H1 (cell line): ENCODE measurements around the gene DDI1. TPM values are rescaled to one million over a fixed set of nuclear protein-coding genes. Genes with fewer than 3 reads are reported as not detected.

Experiments used
- HDAC6 ChIP-seq: IDR thresholded peaks from one replicate; pipeline ENCODE4 v1.7.1; 2012; ENCODE audit warnings: low read depth, mild to moderate bottlenecking, inconsistent platforms, low read length, moderate library complexity
- KDM4A ChIP-seq: IDR thresholded peaks from one replicate; pipeline ENCODE4 v1.7.1; 2012; ENCODE audit warnings: low read depth, mild to moderate bottlenecking, moderate library complexity, low read length, inconsistent platforms; ENCODE audit not compliant: severe bottlenecking
- RXRA ChIP-seq: IDR thresholded peaks from 2 replicates; pipeline ENCODE4 v1.6.1; 2011; ENCODE audit warnings: low read depth, mild to moderate bottlenecking, low read length, moderate library complexity; ENCODE audit not compliant: insufficient read depth
- SAP30 ChIP-seq: fragments of 300-600 bp; sonication (generic); IDR thresholded peaks from 2 replicates; pipeline ENCODE4 v1.7.1; 2012; ENCODE audit warnings: low read length, moderate library complexity, mild to moderate bottlenecking, inconsistent platforms; ENCODE audit not compliant: insufficient read depth, insufficient replicate concordance
- SIX5 ChIP-seq: IDR thresholded peaks from 2 replicates; pipeline ENCODE4 v1.6.1; 2011; ENCODE audit warnings: mild to moderate bottlenecking, low read depth, low read length
- TAF7 ChIP-seq: optimal IDR thresholded peaks from 2 replicates; pipeline ENCODE3; 2011; ENCODE audit warnings: low read depth, mild to moderate bottlenecking, inconsistent platforms, low read length, moderate library complexity, borderline replicate concordance
- polyA plus RNA-seq, 7 experiments: library from polyadenylated mRNA; depleted of rRNA in 3 of 7; stranded (reverse) in 5 of 7; unstranded in 2 of 7; fragments of >200 nt in 5 of 7; fragments of 200-250 nt in 2 of 7; gene quantifications; 1 replicate in 5 of 7; 2 replicates in 1 of 7; 4 replicates in 1 of 7; pipeline versions ENCODE4 v1.2.1 to v1.2.3, GENCODE V29; 2011 to 2013; ENCODE audit warnings: missing spikeins in 2 of 7, mixed read lengths in 2 of 7
- total RNA-seq: library from RNA; stranded (reverse); fragmentation: NEBNext Ultra II Directional; extraction: Animal tissue kit (Norgen Biotek cat#: 25700); gene quantifications from 2 replicates; pipeline ENCODE4 v1.2.1, GENCODE V29; 2021
- TF ChIP-seq, protein P1 (sequence below): IDR thresholded peaks from 2 replicates; pipeline ENCODE4 v1.6.1; 2012; ENCODE audit warnings: inconsistent platforms

The DDI1 gene
- total and polyA plus RNA-seq, 2 of the 8 experiments (the other 6 are each of a cell fraction or from before 2014, with no cell fraction given): not detected

DNA sequence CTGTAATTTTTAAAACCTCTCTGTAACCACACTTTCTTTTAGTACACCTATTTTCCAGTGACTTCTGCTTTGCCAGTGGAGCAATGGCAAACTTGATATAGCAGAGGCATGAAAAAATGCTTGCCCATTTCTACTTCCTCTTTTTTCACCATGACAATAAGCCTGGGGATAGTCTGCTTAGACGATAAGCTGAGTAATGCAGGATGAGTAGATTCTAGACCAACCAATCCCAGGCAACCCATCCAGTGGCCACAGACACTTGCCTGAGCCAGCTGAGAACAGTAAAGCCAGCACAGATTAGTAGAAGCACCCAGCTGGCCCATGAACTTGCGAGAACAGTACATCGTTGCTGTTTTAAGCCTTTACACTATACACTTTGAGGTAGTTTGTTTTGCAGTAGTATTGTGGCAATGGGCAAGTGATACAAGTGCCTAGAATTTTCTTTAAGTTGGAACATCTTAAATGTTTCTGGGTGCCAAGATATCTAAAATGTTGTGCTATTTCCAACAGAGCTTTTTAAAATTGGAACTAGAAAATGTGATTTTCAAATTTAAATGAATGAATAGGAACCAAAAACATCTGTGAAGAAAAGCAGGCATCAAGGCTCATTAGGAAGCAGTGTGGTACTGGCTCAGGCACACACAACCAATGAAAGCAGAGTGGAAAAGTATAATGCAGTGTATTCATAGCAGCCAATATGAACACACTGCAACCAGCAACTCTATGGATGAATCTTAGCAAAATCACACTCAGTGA lies 37.7 kb downstream of the DDI1 start (continued):
- no peak for TF ChIP-seq HDAC6
- no peak for TF ChIP-seq RXRA
- TF ChIP-seq SIX5: no peak
- TF ChIP-seq TAF7: no peak
- TF ChIP-seq KDM4A: no peak
- TF ChIP-seq SAP30: no peak
- TF ChIP-seq, protein P1, sequence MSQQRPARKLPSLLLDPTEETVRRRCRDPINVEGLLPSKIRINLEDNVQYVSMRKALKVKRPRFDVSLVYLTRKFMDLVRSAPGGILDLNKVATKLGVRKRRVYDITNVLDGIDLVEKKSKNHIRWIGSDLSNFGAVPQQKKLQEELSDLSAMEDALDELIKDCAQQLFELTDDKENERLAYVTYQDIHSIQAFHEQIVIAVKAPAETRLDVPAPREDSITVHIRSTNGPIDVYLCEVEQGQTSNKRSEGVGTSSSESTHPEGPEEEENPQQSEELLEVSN: no peak
